Karpas-422 (cell line): ENCODE data around the gene GNAO1. TPM values are rescaled to one million over a fixed set of nuclear protein-coding genes. Genes with fewer than 3 reads are reported as not detected.

Source experiments
- DNase-seq: peaks from one replicate; pipeline ENCODE4 v3.0.0-alpha.2; 2015
- H2AFZ ChIP-seq: fragments of 200-600 bp; sonication (generic); 2 replicates; pipeline ENCODE4 v1.6.1; 2014; ENCODE audit warnings: antibody characterized with exemption, low read length, mixed read lengths
- H3K27ac ChIP-seq: fragments of 200-600 bp; sonication (generic); 2 replicates; pipeline ENCODE4 v1.5.1; 2014; ENCODE audit warnings: mild to moderate bottlenecking, low read length, moderate library complexity
- H3K27me3 ChIP-seq: fragments of 200-600 bp; sonication (generic); 2 replicates; pipeline ENCODE4 v1.6.1; 2014; ENCODE audit warnings: low read length, mixed read lengths
- H3K36me3 ChIP-seq: fragments of 200-600 bp; sonication (generic); 2 replicates; pipeline ENCODE4 v1.6.1; 2014; ENCODE audit warnings: low read length, mixed read lengths; ENCODE audit not compliant: insufficient read depth
- H3K4me1 ChIP-seq: fragments of 200-600 bp; sonication (generic); 2 replicates; pipeline ENCODE4 v1.6.1; 2014; ENCODE audit warnings: mild to moderate bottlenecking, low read length, mixed read lengths
- H3K4me2 ChIP-seq: fragments of 200-600 bp; sonication (generic); 2 replicates; pipeline ENCODE4 v1.6.1; 2014; ENCODE audit warnings: low read length, low read depth, mild to moderate bottlenecking; ENCODE audit not compliant: poor library complexity, severe bottlenecking
- H3K4me3 ChIP-seq: fragments of 200-600 bp; sonication (generic); 2 replicates; pipeline ENCODE4 v1.5.1; 2014; ENCODE audit warnings: mild to moderate bottlenecking, antibody characterized with exemption, low read length, mixed read lengths
- H3K79me2 ChIP-seq: fragments of 200-600 bp; sonication (generic); 2 replicates; pipeline ENCODE4 v1.6.1; 2014; ENCODE audit warnings: mild to moderate bottlenecking, low read length, mixed read lengths
- H3K9ac ChIP-seq: fragments of 200-600 bp; sonication (generic); 2 replicates; pipeline ENCODE4 v1.6.0; 2014; ENCODE audit warnings: low read length
- H3K9me2 ChIP-seq: fragments of 200-600 bp; sonication (generic), shearing (Covaris generic); replicated peaks from 2 replicates; pipeline ENCODE4 v1.6.0; 2014; ENCODE audit warnings: mild to moderate bottlenecking, low read length, moderate library complexity; ENCODE audit not compliant: insufficient read depth
- H3K9me3 ChIP-seq: fragments of 300-700, 200-600 bp; sonication (generic); 2 replicates; pipeline ENCODE4 v1.6.1; 2014; ENCODE audit warnings: low read length, mixed read lengths
- H4K20me1 ChIP-seq: fragments of 200-600 bp; sonication (generic); 2 replicates; pipeline ENCODE4 v1.6.1; 2014; ENCODE audit warnings: mild to moderate bottlenecking, antibody characterized with exemption, low read length, low read depth; ENCODE audit not compliant: insufficient read depth
- total RNA-seq: library from RNA; depleted of rRNA; stranded (reverse); fragments of >200 nt; shearing (Covaris generic); gene quantifications from 2 replicates; pipeline ENCODE4 v1.2.3, GENCODE V29; 2014; ENCODE audit warnings: low replicate concordance

GNAO1 gene
- total RNA-seq, 1 experiment from 2014 or later: 2.3 TPM

GRCh38 chr16:56366945-56367344 is 175.7 kb downstream of the GNAO1 start:
- H3K4me1 ChIP-seq: no peaks in the 10 kb centered on the region
- H3K79me2 ChIP-seq: peaks cover 19% of the 10 kb centered on the region
- no peak overlapping the region for H3K4me2 ChIP-seq
- H3K4me3 ChIP-seq: no peak overlapping the region
- peaks cover 20% of the 10 kb centered on the region; the same call in 1 of the 2 replicates for H3K36me3 ChIP-seq
- H3K9ac ChIP-seq: no peak overlapping the region
- DNase-seq: no peak
- H4K20me1 ChIP-seq: no peaks in the 10 kb centered on the region; the same call in 1 of the 2 replicates
- no peaks in the 10 kb centered on the region for H3K27me3 ChIP-seq
- no peaks in the 10 kb centered on the region for H3K9me2 ChIP-seq
- H3K27ac ChIP-seq: no peak overlapping the region
- no peak overlapping the region for H2AFZ ChIP-seq
- H3K9me3 ChIP-seq: no peaks in the 10 kb centered on the region

DNA sequence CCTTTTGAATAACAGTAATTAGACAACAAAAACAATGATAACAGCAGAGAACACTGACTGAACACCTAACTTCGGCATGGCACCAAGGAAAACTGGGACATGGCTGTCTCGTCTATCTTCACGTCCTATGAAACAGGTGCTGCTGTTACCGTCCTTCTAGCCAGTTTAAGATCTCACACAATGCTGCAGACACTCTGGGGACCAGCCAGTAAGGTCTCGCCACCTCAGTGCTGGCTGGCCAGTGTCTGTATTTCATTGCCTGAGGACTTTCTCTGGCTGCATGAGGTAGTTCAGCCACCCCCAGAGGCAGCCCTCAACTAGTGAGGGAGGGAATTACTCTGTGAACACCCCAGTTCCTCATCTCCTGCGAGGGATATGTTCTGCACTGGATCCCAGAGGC is 176.5 kb downstream of the GNAO1 start:
- no peaks in the 10 kb centered on the region; the same call in 1 of the 2 replicates for H4K20me1 ChIP-seq

GRCh38 chr16:56368545-56368944 is 177.3 kb downstream of the GNAO1 start:
- Histone ChIP-seq H3K27ac (no peak overlapping the region), H3K79me2 (peaks cover 30% of the 10 kb centered on the region), H3K27me3 (no peaks in the 10 kb centered on the region), H4K20me1 (no peaks in the 10 kb centered on the region; the same call in 1 of the 2 replicates), H3K9me2 (no peaks in the 10 kb centered on the region), H3K9ac (no peak overlapping the region), H2AFZ (no peak overlapping the region), H3K36me3 (peaks cover 20% of the 10 kb centered on the region; the same call in 1 of the 2 replicates), H3K4me1 (no peaks in the 10 kb centered on the region), H3K4me3 (no peak overlapping the region), H3K4me2 (no peak overlapping the region), H3K9me3 (no peaks in the 10 kb centered on the region)
- no peak for DNase-seq

More for the DNA sequence above, 176.5 kb downstream of the GNAO1 start:
- Histone ChIP-seq H3K27me3 (no peaks in the 10 kb centered on the region), H3K4me3 (no peak overlapping the region), H3K27ac (no peak overlapping the region), H3K4me2 (no peak overlapping the region), H3K9me3 (no peaks in the 10 kb centered on the region), H2AFZ (no peak overlapping the region), H3K9ac (no peak overlapping the region), H3K9me2 (no peaks in the 10 kb centered on the region), H3K4me1 (no peaks in the 10 kb centered on the region), H3K79me2 (peaks cover 22% of the 10 kb centered on the region), H3K36me3 (peaks cover 20% of the 10 kb centered on the region; the same call in 1 of the 2 replicates)
- no peak for DNase-seq

DNA sequence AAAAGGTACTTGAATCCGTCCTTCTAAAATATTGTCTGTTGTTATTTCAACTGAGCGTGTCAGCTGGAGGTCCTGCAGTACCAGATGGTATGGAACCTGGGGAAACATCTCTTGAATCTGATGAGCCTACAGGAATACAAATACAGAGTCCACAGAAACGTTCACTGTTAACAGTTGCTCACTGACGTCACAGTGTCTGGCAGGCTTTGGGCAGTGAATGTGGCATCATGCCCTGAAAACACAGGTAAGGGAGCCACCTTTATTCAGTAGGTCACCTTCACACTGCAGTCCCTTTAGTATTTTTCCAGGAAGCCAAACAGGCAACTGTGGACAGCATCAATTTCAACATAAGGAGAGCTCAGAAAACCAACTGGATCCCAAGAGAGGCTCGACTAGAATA is 177.9 kb downstream of the GNAO1 start:
- Histone ChIP-seq H3K9me2 (no peaks in the 10 kb centered on the region), H3K27me3 (no peaks in the 10 kb centered on the region), H3K4me2 (no peak overlapping the region), H3K36me3 (peaks cover 22% of the 10 kb centered on the region; the same call in 1 of the 2 replicates), H4K20me1 (no peaks in the 10 kb centered on the region; the same call in 1 of the 2 replicates), H2AFZ (no peak overlapping the region), H3K4me3 (no peak overlapping the region), H3K9me3 (no peaks in the 10 kb centered on the region), H3K9ac (no peak overlapping the region), H3K4me1 (no peaks in the 10 kb centered on the region), H3K27ac (no peak overlapping the region), H3K79me2 (peaks cover 36% of the 10 kb centered on the region)
- no peak for DNase-seq

DNA sequence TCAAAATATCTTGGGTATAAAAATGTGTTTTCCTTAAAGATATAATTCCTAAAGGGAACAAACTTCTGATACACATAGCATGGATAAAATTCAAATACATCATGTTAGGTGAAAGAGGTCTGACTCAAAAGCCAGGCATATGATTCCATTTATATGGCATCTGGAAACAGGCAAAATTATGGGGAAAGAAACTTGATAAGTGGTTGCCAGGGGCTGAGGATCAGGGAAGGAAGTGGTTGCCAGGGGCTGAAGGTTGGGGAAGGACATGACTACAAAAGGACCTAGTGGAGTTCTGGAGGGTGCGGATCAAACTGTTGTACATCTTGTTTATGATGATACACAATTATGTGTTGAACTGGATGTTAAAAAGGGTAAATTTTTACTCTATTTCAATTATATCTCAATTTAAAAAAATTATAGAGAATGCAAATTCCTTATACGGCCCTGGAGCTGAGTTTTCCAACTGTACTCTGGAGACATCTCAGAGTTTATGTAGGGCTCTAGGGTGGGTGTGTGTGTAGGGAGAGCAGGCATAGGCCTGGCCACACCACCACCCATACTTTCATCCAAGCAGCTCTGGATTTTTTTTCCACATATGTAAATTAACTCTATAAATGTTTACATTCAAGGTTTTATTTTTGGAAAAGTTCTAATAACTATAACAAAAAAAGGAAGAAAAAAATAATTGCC is 179.0 kb downstream of the GNAO1 start:
- H3K4me1 ChIP-seq: no peaks in the 10 kb centered on the region
- H4K20me1 ChIP-seq: no peaks in the 10 kb centered on the region; the same call in 1 of the 2 replicates
- no peak overlapping the region for H3K4me3 ChIP-seq
- H3K36me3 ChIP-seq: peaks cover 26% of the 10 kb centered on the region; the same call in 1 of the 2 replicates
- no peak overlapping the region for H3K27ac ChIP-seq
- no peaks in the 10 kb centered on the region for H3K9me3 ChIP-seq
- DNase-seq: no peak
- H3K9ac ChIP-seq: no peak overlapping the region
- no peak overlapping the region for H3K4me2 ChIP-seq
- peaks cover 47% of the 10 kb centered on the region for H3K79me2 ChIP-seq
- H3K27me3 ChIP-seq: no peaks in the 10 kb centered on the region
- no peak overlapping the region for H2AFZ ChIP-seq
- H3K9me2 ChIP-seq: no peaks in the 10 kb centered on the region

DNA sequence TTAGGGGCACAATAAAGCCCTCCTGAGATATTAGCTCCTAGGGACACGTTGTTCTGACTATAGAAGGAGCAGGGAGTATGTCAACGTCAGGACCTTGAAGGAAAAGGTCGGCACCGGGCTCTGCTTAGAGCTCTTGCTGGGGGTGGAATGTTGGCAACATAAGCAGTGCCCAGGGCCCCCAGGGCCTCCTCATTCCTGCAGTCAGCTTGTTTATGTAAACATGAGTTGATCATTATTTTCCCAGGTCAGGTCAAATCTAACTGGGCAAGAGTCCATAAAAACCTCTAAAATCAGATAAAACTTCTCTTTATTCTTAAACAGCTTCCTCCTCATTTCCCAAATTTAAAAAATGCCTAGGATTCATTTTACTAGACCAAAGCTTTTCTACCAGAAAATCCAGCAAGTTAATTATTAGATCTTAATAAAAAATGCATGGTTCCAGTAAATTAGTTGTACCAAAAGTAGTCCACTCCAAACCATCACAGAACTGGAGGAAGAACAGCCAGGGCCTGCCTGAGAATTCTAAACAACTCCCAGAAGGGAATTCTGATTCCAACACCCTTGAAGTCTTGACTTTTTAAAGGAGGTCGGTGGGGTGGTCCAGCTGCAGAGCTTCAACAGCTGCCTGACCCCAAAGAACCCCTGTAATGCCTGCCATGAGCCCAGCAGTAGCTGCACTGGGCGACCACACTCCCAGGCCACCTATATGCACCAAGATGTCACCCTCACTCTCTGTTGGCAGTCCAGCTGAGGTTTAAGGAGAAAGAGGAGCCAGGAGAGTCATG is 179.8 kb downstream of the GNAO1 start:
- Histone ChIP-seq H3K9me3 (no peaks in the 10 kb centered on the region), H3K9me2 (no peaks in the 10 kb centered on the region), H3K9ac (no peak overlapping the region), H3K27me3 (no peaks in the 10 kb centered on the region), H3K4me1 (no peaks in the 10 kb centered on the region), H4K20me1 (no peaks in the 10 kb centered on the region; the same call in 1 of the 2 replicates), H3K4me2 (no peak overlapping the region), H3K4me3 (no peak overlapping the region), H3K27ac (no peak overlapping the region), H2AFZ (no peak overlapping the region), H3K79me2 (peaks cover 53% of the 10 kb centered on the region), H3K36me3 (peaks cover 24% of the 10 kb centered on the region; the same call in 1 of the 2 replicates)
- DNase-seq: no peak

GRCh38 chr16:56371660-56371937 is 180.3 kb downstream of the GNAO1 start:
- Histone ChIP-seq H3K9ac (no peak overlapping the region), H4K20me1 (no peaks in the 10 kb centered on the region; the same call in 1 of the 2 replicates)

DNA sequence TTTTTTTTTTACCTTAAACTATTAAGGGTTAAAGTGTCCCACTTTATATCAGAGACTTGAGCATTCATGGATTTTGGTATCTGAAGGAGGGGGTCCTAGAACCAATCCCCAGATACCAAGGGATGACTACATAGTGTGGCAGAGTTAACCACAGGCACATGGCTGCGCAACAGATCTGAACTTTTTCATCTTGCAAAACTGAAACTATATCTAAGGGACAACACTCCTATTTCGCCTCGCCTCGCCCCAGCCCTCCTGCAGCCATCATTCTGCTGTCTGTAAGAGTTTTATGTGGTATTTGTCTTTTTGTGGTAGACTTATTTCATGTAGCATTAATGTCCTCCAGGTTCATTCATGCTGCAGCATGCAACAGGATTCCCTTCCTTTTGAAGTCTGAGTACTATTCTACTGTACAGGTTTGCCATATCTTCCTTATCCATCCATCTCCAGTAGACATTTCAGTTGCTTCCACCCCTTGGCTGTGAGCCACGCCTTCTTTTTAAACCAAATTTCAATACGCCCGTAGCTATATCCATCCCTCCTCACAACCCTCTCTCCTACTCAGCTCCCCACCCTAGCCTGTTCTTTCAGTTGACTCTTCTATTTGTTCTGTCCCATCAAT is 180.8 kb downstream of the GNAO1 start:
- Histone ChIP-seq H3K9me2 (no peaks in the 10 kb centered on the region), H3K9me3 (no peaks in the 10 kb centered on the region), H3K27ac (no peak overlapping the region), H3K4me2 (no peak overlapping the region), H3K9ac (no peak overlapping the region), H4K20me1 (no peaks in the 10 kb centered on the region; the same call in 1 of the 2 replicates), H3K79me2 (peaks cover 63% of the 10 kb centered on the region), H3K4me3 (no peak overlapping the region), H2AFZ (no peak overlapping the region), H3K27me3 (no peaks in the 10 kb centered on the region), H3K4me1 (no peaks in the 10 kb centered on the region), H3K36me3 (peaks cover 24% of the 10 kb centered on the region; the same call in 1 of the 2 replicates)
- no peak for DNase-seq

More at GRCh38 chr16:56371660-56371937, 180.3 kb downstream of the GNAO1 start:
- Histone ChIP-seq H3K9me2 (no peaks in the 10 kb centered on the region), H2AFZ (no peak overlapping the region), H3K79me2 (peaks cover 58% of the 10 kb centered on the region), H3K9me3 (no peaks in the 10 kb centered on the region), H3K4me1 (no peaks in the 10 kb centered on the region), H3K27me3 (no peaks in the 10 kb centered on the region), H3K36me3 (peaks cover 24% of the 10 kb centered on the region; the same call in 1 of the 2 replicates), H3K4me3 (no peak overlapping the region), H3K4me2 (no peak overlapping the region), H3K27ac (no peak overlapping the region)
- no peak for DNase-seq
